ENCODE data around the gene CPE.
A peak's percentile ranks its signal among the peaks of the same experiment; 100 is the strongest.
"Not testable (repeated sequence)": the region's sequence is repeated elsewhere in the genome, so short reads cannot be mapped to it uniquely, and the experiment has no call there.

Gene CPE

DNA sequence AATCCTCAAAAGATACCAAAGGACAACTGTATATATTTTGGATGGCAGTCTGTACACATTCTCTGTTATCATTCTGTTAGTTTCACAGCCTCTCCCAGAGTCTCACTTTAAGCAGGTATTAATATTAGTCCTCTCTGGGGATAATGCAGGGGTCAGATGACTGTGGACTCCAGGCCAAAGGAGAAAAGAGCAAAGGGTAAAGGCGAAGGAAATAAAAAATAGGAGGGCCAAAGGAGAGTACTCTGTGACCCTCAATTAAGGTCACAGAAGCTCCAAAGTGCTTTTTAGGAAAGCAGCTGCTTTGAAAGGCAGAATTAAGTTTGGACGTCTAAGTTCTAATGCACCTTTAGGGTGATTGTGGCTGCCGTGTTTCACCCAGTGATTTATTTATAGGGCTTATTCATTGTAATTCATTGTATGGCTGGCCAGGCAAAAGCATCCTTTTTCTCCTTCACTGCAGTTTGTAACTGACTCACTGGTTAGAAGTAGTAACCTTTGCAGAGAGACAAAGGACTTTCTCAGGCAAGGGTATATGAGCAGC is 43.6 kb upstream of the CPE start:
- no peak for DNase-seq (ENCODE audit: low spot score)
- ChIA-PET CTCF (no interaction called here), POLR2A (ENCODE audit: low non-redundant PET) (interaction anchor here (0.7 kb wide), 1 partner anchor 129 kb away, joined by 4 read pairs; no protein-coding TSS in a partner anchor)
- TF ChIP-seq, protein P1, sequence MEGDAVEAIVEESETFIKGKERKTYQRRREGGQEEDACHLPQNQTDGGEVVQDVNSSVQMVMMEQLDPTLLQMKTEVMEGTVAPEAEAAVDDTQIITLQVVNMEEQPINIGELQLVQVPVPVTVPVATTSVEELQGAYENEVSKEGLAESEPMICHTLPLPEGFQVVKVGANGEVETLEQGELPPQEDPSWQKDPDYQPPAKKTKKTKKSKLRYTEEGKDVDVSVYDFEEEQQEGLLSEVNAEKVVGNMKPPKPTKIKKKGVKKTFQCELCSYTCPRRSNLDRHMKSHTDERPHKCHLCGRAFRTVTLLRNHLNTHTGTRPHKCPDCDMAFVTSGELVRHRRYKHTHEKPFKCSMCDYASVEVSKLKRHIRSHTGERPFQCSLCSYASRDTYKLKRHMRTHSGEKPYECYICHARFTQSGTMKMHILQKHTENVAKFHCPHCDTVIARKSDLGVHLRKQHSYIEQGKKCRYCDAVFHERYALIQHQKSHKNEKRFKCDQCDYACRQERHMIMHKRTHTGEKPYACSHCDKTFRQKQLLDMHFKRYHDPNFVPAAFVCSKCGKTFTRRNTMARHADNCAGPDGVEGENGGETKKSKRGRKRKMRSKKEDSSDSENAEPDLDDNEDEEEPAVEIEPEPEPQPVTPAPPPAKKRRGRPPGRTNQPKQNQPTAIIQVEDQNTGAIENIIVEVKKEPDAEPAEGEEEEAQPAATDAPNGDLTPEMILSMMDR (conservative IDR thresholded peaks at IDR 0.05; ENCODE audit: low read depth) = no peak
- H3K27ac ChIP-seq = no peak overlapping the region

DNA sequence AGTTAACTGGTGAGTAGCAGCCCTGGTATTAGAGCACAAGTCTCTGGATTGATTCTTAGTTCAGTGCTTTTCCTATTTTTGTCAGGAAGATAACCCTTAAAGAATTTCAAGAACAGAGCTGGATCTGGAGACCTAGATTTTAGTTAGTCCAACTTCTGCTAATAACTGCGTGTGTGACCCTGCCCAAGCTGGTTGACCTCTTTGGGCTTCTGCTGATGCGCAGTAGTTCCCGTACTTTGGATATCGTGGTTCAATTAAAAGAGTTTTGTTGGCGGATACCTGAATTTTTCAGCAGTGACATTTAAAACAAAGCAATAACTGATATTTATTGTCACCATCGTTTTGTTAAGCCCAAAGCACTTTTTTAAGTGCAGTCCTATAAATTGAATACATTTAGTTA is 42.1 kb upstream of the CPE start:
- no peak overlapping the region for H3K27ac ChIP-seq
- ChIA-PET POLR2A (ENCODE audit: low non-redundant PET) (no interaction called here), CTCF (no interaction called here)
- no peak for DNase-seq (ENCODE audit: low spot score)
- TF ChIP-seq, protein P1 (conservative IDR thresholded peaks at IDR 0.05; ENCODE audit: low read depth) = no peak

DNA sequence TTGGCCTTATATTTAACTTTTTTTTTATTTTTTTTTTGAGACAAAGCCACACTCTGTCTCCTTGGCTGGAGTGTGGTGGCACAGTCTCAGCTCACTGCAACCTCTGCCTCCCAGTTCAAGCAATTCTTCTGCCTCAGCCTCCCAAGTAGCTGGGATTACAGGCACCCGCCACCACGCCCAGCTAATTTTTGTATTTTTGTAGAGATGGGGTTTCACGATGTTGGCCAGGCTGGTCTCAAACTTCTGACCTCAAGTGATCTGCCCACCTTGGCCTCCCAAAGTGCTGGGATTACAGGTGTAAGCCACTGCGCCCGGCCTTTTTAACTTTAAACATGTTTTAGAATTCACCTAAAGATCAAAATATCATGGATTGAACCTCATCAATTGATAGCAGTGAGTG is 36.5 kb upstream of the CPE start:
- CTCF ChIA-PET = interaction anchor here (0.6 to 4.7 kb wide), 4 partner anchors 28 to 215 kb away, joined by 3 to 38 read pairs (median 3); no protein-coding TSS in a partner anchor
- DNase-seq (ENCODE audit: low spot score); POLR2A ChIA-PET (ENCODE audit: low non-redundant PET): not testable (repeated sequence)
- H3K27ac ChIP-seq = peak overlapping the region; percentile 33; the same call in 1 of the 2 replicates

DNA sequence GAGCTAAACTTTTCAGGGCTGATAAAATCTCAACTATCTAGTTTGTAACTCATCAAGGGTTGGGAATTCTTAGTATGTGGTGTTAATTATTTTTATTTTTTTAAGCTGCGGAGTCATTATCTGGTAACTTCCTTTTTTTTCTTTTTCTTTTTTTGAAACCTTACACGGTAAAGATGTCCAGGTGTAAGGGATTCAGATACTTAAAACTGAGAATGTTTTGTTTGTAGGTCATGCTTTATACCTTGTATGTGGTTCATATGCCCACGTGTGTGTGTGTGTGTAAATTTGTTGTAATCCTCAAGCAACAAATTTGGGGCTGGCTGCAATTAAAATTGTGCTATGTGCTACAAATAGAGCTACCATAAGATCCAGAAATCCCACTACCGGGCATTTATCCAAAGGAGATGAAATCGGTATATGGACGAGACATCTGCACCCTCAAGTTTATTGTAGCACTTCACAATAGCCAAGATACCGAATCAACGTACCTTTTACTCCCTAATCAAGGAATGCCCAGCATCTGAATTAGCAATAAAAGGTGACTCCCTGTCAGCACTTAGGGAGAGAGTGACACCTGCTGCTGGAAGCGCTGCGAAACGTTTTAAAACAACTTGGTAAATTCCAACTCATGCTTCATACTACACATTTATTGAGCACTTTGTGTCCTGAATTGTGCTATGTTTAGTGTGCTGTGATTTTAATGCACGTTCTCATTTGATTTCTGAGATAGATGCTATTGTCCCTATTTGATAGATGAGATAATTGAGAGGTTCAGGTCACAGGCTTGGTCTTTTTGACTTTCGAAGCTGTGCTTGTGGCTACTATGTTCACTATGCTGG is 35.2 kb upstream of the CPE start:
- TF ChIP-seq, protein P1 (conservative IDR thresholded peaks at IDR 0.05; ENCODE audit: low read depth) = peak; percentile 36
- POLR2A ChIA-PET (ENCODE audit: low non-redundant PET) = interaction anchor here (0.7 kb wide), 1 partner anchor 118 kb away, joined by 11 read pairs; no protein-coding TSS in a partner anchor
- CTCF ChIA-PET = interaction anchor here (0.6 to 4.7 kb wide), 8 partner anchors 10 to 230 kb away, joined by 3 to 38 read pairs (median 4); no protein-coding TSS in a partner anchor
- no peak for DNase-seq (ENCODE audit: low spot score)
- no peak overlapping the region for H3K27ac ChIP-seq

DNA sequence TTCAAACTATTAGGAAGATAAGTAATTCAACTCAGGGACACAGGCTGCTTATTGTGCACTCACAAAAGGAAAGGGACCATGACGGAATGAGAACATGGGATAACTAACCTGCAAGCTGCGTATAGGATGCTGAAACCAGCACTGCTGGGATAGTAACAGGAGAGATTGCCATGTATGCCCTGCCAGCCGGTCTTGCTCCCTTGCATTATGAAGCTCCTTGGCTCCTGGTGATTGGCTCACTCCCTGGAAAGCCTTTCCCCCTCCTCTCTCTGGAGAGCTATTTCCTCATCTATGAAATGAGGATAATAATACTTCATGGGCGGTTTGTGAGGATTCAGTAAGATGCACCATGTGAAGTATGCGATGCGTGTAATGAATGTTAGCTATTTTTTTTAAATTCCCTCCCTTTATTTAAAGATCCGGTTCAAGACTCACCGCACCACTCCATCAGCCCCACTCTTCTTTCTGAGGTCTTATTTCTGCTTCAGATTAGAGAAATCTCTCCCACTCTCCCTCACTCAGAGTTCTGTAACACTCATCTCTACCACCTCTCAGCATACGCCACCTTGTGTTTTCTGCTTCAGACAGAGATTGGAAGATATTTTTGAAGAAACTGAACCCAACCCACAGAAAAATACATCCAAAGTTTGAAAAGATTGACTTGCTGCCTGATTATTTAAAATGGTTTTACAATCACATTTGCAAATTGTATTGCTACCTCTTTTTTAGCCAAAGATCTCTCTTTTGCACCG is 33.0 kb upstream of the CPE start:
- no peak for DNase-seq (ENCODE audit: low spot score)
- ChIA-PET POLR2A (ENCODE audit: low non-redundant PET) (no interaction called here), CTCF (interaction anchor here (4.7 kb wide), 1 partner anchor 214 kb away, joined by 38 read pairs; no protein-coding TSS in a partner anchor)
- TF ChIP-seq, protein P1 (conservative IDR thresholded peaks at IDR 0.05; ENCODE audit: low read depth) = no peak
- no peak overlapping the region for H3K27ac ChIP-seq

DNA sequence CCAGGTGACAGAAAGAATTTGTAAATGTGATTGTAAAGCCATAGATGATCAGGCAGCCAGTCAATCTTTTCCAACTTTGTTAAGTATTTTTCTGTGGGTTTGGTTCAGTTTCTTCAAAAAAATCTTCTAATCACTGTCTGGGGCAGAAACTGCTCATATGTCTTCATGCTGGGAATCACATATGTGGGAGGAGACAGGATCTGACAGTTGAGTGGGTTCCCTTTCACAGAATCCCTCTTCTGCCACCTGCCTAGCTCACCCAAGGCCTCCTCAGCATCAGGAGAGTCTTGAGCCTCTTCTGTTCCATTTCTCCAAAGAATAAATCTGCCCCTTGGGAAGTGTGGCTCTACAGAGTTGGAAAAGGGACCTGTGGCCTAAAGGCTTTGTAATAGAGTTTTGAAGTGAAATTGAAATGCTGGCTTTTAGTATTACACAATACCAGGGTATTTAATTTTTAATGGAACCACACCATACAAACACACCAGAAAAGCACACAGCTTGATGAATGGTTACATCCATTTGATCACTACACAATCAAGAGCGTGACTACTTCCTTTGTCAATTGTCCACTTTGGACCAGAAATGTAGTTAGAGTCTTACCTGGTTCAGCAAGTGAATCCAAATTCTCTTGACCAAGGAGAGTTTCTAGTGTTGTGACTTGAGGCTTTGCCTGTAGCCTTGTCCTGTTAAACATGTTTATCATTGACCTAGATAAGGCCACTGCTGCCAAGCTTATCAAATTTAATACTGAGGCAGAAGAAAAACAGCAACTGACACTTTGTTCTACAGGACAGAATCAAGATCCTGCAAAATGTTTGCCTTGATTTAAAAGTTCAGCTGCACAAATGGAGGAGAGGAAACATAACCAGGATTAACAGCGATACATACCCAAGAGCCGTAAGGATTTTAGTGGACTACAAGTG is 30.9 kb upstream of the CPE start:
- DNase-seq (ENCODE audit: low spot score) = no peak
- CTCF ChIA-PET = interaction anchor here (0.7 kb wide), 1 partner anchor 157 kb away, joined by 3 read pairs; no protein-coding TSS in a partner anchor
- TF ChIP-seq, protein P1 (conservative IDR thresholded peaks at IDR 0.05; ENCODE audit: low read depth) = no peak
- POLR2A ChIA-PET (ENCODE audit: low non-redundant PET) = no interaction called here
- no peak overlapping the region for H3K27ac ChIP-seq

Data from RWPE1 (cell line).